Testis (tissue), 2 donors: Measurements from ENCODE around the gene RBM33.

ENCODE experiments used
- POLR2A ChIP-seq: fragments of 450-650 bp; IDR thresholded peaks from one replicate; pipeline ENCODE4 v1.6.1; 2017; ENCODE audit warnings: antibody characterized with exemption, mild to moderate bottlenecking, moderate library complexity
- TF ChIP-seq, protein P1 (sequence below), 3 experiments: fragments of 450-650 bp in 2 of 3; fragments of 200-600 bp in 1 of 3; sonication (generic) in 1 of 3; IDR thresholded peaks; one replicate each; pipeline ENCODE4 v1.5.1; 2016 to 2019; ENCODE audit warnings: antibody characterized with exemption in 3 of 3, mild to moderate bottlenecking in 2 of 3, moderate library complexity in 1 of 3

DNA sequence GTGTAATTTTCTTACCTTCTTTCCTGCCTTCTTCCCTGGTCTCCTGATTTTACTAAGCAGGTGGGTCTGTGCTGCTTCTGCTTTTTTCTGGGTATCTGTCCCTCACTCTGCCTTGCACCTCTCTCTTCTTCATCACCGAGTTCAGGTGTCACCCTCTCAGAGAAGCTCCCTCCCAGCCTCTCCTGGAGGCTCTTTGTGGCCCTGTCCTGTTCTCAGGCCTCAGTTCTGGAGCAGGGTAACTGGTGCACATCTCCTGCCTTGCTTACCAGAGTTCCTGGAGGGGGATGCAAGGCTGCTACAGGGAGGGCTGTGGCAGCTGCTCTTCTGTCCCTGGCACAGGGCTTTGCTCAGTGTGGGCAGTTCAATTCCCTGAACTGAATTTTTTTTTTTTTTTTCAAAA, 66.1 kb downstream of the RBM33 start:
- TF ChIP-seq, protein P1, sequence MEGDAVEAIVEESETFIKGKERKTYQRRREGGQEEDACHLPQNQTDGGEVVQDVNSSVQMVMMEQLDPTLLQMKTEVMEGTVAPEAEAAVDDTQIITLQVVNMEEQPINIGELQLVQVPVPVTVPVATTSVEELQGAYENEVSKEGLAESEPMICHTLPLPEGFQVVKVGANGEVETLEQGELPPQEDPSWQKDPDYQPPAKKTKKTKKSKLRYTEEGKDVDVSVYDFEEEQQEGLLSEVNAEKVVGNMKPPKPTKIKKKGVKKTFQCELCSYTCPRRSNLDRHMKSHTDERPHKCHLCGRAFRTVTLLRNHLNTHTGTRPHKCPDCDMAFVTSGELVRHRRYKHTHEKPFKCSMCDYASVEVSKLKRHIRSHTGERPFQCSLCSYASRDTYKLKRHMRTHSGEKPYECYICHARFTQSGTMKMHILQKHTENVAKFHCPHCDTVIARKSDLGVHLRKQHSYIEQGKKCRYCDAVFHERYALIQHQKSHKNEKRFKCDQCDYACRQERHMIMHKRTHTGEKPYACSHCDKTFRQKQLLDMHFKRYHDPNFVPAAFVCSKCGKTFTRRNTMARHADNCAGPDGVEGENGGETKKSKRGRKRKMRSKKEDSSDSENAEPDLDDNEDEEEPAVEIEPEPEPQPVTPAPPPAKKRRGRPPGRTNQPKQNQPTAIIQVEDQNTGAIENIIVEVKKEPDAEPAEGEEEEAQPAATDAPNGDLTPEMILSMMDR (IDR thresholded peaks at IDR 0.05) = no peak
- no peak for TF ChIP-seq POLR2A
